Upper lobe of left lung (tissue), 6 donors: ENCODE data around the gene LRPPRC. TPM values are rescaled to one million over a fixed set of nuclear protein-coding genes. Genes with fewer than 3 reads are reported as not detected.

Experiments
- ATAC-seq, 2 donors: fragments of 200-7000 bp; cut with Tn5 transposase; one replicate each; pipeline ENCODE4 v1.9.1; 2022; ENCODE audit warnings: mild to moderate bottlenecking in 2 of 2, moderate library complexity in 2 of 2; ENCODE audit not compliant: low FRiP score in 2 of 2
- DNase-seq, 2 donors: peaks; one replicate each; pipeline ENCODE4 v3.0.0-alpha.2; 2019 to 2020
- H3K27ac ChIP-seq, 4 donors: fragments of 200-600 bp; sonication (generic); one replicate each; pipeline ENCODE4 v1.5.1; 2016 to 2019
- H3K27me3 ChIP-seq, 4 donors: fragments of 200-600 bp; sonication (generic); one replicate each; pipeline ENCODE4 v1.5.1; 2017 to 2019
- H3K36me3 ChIP-seq, 4 donors: fragments of 200-600 bp; sonication (generic); one replicate each; pipeline ENCODE4 v1.5.1; 2016 to 2019
- H3K4me1 ChIP-seq, 4 donors: fragments of 200-600 bp; sonication (generic); one replicate each; pipeline ENCODE4 v1.5.1; 2018 to 2019
- H3K4me3 ChIP-seq, 4 donors: fragments of 200-600 bp; sonication (generic); one replicate each; pipeline ENCODE4 v1.5.1; 2017 to 2019; ENCODE audit warnings: mild to moderate bottlenecking in 2 of 4, moderate library complexity in 1 of 4
- H3K9me3 ChIP-seq, 4 donors: fragments of 200-600 bp; sonication (generic); one replicate each; pipeline ENCODE4 v1.5.1; 2018 to 2019
- EP300 ChIP-seq, 4 donors: sonication (generic); formaldehyde crosslinking; IDR thresholded peaks; one replicate each; pipeline ENCODE4 v1.5.1; 2017; ENCODE audit warnings: antibody characterized with exemption in 4 of 4, control low read depth in 2 of 4
- POLR2A ChIP-seq, 4 donors: fragments of 450-650 bp; IDR thresholded peaks; one replicate each; pipeline ENCODE4 v1.5.1; 2016 to 2017; ENCODE audit warnings: antibody characterized with exemption in 4 of 4, mild to moderate bottlenecking in 2 of 4
- POLR2AphosphoS5 ChIP-seq, 2 donors: sonication (generic); formaldehyde crosslinking; IDR thresholded peaks; one replicate each; pipeline ENCODE4 v1.5.1; 2017; ENCODE audit warnings: antibody characterized with exemption in 2 of 2
- WGBS, 2 donors: methylation state at CpG; one replicate each; pipeline ENCODE4 v1.1.5; 2017 to 2018; 5-methylcytosine and 5-hydroxymethylcytosine counted together
- total RNA-seq, 6 donors: library from RNA; depleted of rRNA in 4 of 6; stranded (reverse); fragments of >200 nt in 4 of 6; gene quantifications; one replicate each; pipeline versions ENCODE4 v1.1.0 to v1.2.1, GENCODE V29; 2016 to 2021
- TF ChIP-seq, protein P1 (sequence below), 6 experiments: fragments of 450-650 bp in 4 of 6; fragments of 200-600 bp in 2 of 6; sonication (generic) in 2 of 6; IDR thresholded peaks; one replicate each; pipeline ENCODE4 v1.5.1; 2016 to 2019; ENCODE audit warnings: antibody characterized with exemption in 6 of 6
- donor health status: DM: no; HTN: no; CAD: no; lungs with moderate emphysema.
- donor health status: DM: no; HTN: yes; CAD: no; lungs with severe emphysema.

The LRPPRC gene
- total RNA-seq, 6 donors from 2014 or later, result 29.3 to 86.2 (median 47.2) TPM

DNA sequence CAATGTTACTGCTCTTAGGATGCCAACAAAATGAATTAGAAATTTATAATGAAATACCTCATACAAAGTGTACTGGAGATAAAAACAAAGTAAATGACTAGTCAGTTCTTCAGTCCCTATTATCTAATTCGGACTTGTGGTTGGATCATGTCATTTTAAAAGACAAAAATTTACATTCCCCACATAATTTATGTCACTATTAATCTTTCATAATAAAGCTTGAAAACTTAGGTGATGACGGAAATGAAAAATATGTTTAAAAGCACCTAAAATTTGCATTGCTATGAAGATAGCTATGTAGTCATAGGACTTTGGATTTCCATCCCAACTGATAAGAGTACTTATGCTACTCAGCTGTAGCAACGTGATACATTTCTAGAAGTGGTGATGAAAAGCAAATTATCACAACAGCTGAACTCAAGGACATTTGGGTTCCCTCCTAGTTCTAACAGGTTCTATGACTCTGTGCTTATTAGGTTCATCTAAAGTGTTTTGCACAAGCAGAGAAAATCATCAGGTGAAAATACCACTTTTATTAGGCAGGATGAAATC, 58.4 kb downstream of the LRPPRC start:
- WGBS, 2 donors, result 77 to 83% methylated on average over 3 of the region's 3 CpGs
- no peak overlapping the region for H3K4me3 ChIP-seq
- peaks cover under 1 to 38% (median 8%) of the 10 kb centered on the region in 4 donors for H3K36me3 ChIP-seq

DNA sequence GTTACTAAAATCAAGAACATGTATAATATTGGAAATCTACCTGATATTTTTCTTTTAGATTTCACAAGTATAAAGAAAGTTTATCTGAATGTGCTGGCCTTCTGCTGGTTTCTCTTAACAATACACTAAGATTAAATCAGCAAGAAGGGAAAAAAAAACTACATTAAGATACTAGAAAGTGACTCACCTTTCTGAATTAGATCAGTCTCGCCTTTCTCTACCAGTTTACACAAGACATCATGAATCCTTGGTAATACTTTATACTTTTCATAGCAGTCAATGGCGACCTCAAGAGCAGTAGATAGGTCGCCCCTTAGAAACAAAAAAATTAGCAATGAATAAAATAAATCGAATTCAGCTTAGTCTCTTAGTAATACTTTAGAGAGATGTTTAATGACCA, 61.2 kb downstream of the LRPPRC start:
- Histone ChIP-seq H3K9me3 (no peaks in the 10 kb centered on the region), H3K4me3 (no peak overlapping the region), H3K27me3 (no peaks in the 10 kb centered on the region), H3K4me1 (no peaks in the 10 kb centered on the region), H3K36me3 (peaks cover 2 to 37% (median 8%) of the 10 kb centered on the region in 4 donors), H3K27ac (no peak overlapping the region)
- DNase-seq (no peak), ATAC-seq (no peak)
- TF ChIP-seq POLR2A (IDR thresholded peaks at IDR 0.05) (no peak), EP300 (IDR thresholded peaks at IDR 0.05) (no peak), POLR2AphosphoS5 (IDR thresholded peaks at IDR 0.05) (no peak)
- TF ChIP-seq, protein P1, sequence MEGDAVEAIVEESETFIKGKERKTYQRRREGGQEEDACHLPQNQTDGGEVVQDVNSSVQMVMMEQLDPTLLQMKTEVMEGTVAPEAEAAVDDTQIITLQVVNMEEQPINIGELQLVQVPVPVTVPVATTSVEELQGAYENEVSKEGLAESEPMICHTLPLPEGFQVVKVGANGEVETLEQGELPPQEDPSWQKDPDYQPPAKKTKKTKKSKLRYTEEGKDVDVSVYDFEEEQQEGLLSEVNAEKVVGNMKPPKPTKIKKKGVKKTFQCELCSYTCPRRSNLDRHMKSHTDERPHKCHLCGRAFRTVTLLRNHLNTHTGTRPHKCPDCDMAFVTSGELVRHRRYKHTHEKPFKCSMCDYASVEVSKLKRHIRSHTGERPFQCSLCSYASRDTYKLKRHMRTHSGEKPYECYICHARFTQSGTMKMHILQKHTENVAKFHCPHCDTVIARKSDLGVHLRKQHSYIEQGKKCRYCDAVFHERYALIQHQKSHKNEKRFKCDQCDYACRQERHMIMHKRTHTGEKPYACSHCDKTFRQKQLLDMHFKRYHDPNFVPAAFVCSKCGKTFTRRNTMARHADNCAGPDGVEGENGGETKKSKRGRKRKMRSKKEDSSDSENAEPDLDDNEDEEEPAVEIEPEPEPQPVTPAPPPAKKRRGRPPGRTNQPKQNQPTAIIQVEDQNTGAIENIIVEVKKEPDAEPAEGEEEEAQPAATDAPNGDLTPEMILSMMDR (IDR thresholded peaks at IDR 0.05), result no peak
- 91 to 92% methylated on average over 4 of the region's 4 CpGs for WGBS, 2 donors

More for the DNA sequence above, 58.4 kb downstream of the LRPPRC start:
- Histone ChIP-seq H3K4me1 (no peaks in the 10 kb centered on the region), H3K27ac (no peak overlapping the region), H3K27me3 (no peaks in the 10 kb centered on the region), H3K9me3 (no peaks in the 10 kb centered on the region)
- ATAC-seq (no peak), DNase-seq (no peak)
- TF ChIP-seq, protein P1 (IDR thresholded peaks at IDR 0.05), result no peak
- TF ChIP-seq EP300 (IDR thresholded peaks at IDR 0.05), result no peak
- no peak for TF ChIP-seq POLR2A (IDR thresholded peaks at IDR 0.05)
- TF ChIP-seq POLR2AphosphoS5 (IDR thresholded peaks at IDR 0.05), result no peak

DNA sequence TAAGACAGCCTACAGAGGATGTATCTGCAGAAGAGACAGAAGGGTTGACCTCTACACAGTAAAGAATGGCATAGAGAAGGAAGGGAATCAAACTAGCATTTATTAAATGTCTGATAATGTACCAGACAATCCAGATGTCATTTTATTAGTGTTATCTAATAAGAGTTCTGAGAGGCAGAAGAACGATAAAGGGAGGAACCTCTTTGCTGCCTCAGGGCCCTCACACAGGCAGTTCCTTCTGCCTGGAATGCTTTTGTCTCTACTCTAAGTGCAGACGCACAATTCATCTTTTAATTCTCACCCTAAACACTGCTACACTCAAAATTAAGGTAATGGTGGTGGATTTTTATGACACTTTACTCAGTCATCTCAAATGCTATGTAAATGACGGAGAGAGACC, 64.5 kb downstream of the LRPPRC start:
- Histone ChIP-seq H3K4me3 (no peak overlapping the region), H3K27me3 (no peaks in the 10 kb centered on the region), H3K27ac (no peak overlapping the region), H3K9me3 (no peaks in the 10 kb centered on the region), H3K36me3 (peaks cover 6 to 45% (median 8%) of the 10 kb centered on the region in 4 donors), H3K4me1 (no peaks in the 10 kb centered on the region)
- DNase-seq (no peak), ATAC-seq (no peak)
- TF ChIP-seq POLR2A (IDR thresholded peaks at IDR 0.05), result no peak
- TF ChIP-seq, protein P1 (IDR thresholded peaks at IDR 0.05), result no peak
- no peak for TF ChIP-seq POLR2AphosphoS5 (IDR thresholded peaks at IDR 0.05)
- no peak for TF ChIP-seq EP300 (IDR thresholded peaks at IDR 0.05)
- WGBS, 2 donors, result 94 to 97% methylated on average over 3 of the region's 3 CpGs

DNA sequence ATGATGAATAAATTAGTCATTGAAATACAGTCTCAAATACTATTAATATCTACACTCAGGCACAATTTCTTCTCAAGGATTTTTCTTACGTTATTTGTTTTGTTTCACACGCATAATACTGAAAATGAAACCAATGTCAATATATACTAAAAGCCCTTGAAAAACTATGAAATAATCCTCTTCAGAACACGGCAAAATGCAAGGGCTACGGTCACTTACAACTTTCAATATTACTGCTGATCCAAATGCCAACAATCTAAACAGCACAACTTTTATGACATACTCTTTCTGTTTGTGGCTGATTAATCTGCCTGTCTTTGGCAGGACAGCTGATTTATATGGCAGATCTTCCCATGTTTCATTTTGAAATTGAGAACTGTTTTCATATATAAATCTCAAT, 68.3 kb downstream of the LRPPRC start:
- Histone ChIP-seq H3K27ac (no peak overlapping the region), H3K4me3 (no peak overlapping the region), H3K9me3 (no peaks in the 10 kb centered on the region), H3K4me1 (no peaks in the 10 kb centered on the region), H3K27me3 (no peaks in the 10 kb centered on the region), H3K36me3 (peaks cover 0 to 59% (median 13%) of the 10 kb centered on the region in 4 donors)
- no peak for DNase-seq
- no peak for ATAC-seq
- 61 to 69% methylated on average over 4 of the region's 4 CpGs for WGBS, 2 donors
- TF ChIP-seq EP300 (IDR thresholded peaks at IDR 0.05) (no peak), POLR2AphosphoS5 (IDR thresholded peaks at IDR 0.05) (no peak), POLR2A (IDR thresholded peaks at IDR 0.05) (no peak)
- TF ChIP-seq, protein P1 (IDR thresholded peaks at IDR 0.05), result no peak

DNA sequence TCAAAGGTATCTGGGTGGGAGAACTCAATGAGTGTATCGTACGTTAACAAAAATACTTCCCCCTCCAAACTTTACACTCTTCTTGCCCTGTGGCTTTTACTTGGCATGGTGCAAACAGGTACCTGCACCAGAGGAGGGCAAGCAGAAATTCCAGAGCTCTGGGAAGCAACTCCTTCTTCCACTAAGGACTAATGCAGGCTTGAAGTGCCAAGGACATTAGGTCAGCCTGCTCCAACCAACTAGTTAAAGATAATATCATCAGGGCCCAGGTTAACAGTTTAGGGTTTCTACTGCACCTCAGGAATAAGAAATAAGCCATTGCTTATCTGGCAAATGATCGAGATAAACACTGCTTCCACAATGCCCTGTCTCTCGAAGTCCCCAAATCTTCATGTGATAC, 70.4 kb downstream of the LRPPRC start:
- Histone ChIP-seq H3K9me3 (no peaks in the 10 kb centered on the region), H3K4me1 (no peaks in the 10 kb centered on the region), H3K36me3 (peaks cover 0 to 61% (median 16%) of the 10 kb centered on the region in 4 donors), H3K4me3 (no peak overlapping the region), H3K27ac (no peak overlapping the region), H3K27me3 (no peaks in the 10 kb centered on the region)
- TF ChIP-seq POLR2AphosphoS5 (IDR thresholded peaks at IDR 0.05) (no peak), POLR2A (IDR thresholded peaks at IDR 0.05) (no peak), EP300 (IDR thresholded peaks at IDR 0.05) (no peak)
- TF ChIP-seq, protein P1 (IDR thresholded peaks at IDR 0.05), result no peak
- ATAC-seq (no peak), DNase-seq (no peak)
- WGBS, 2 donors, result 90 to 92% methylated on average over 4 of the region's 4 CpGs
